ENCODE data around the gene RABL6. TPM values are rescaled to one million over a fixed set of nuclear protein-coding genes. Genes with fewer than 3 reads are reported as not detected.
"Not testable (repeated sequence)": the region's sequence is repeated elsewhere in the genome, so short reads cannot be mapped to it uniquely, and the experiment has no call there.

The RABL6 gene
- total RNA-seq, 6 experiments from 2014 or later = 77.8 to 87.7 (median 84.0) TPM

DNA sequence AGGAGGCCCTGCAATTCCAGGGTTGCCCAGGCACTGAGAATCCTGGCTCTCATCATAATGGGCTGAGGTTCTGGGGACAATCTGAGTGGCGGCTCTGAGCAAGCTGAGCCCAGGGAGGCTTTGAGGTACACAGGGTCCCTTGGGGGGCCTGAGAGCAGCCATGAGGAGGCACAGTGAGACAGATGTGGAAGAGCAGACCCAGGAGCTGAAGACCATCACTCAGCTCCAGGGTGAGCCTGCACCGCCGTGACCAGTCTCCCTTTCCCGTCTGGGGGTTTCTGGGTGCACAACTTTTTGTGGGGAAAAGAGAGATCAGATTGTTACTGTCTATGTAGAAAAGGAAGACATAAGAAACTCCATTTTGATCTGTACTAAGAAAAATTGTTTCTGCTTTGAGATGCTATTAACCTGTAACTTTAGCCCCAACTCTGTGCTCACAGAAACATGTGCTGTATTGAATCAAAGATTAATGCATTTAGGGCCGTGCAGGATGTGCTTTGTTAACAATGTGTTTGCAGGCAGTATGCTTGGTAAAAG, 11.4 kb upstream of the RABL6 start, which contains the start of gene CCDC183:
TSS of gene CCDC183 (plus strand) at position 101 of the 537 bp plus-strand sequence. CDS start at position 161, 60 bp downstream.
- peaks cover 34% of the 10 kb centered on the region for H3K27me3 Mint-ChIP-seq (ENCODE audit: insufficient read depth)
- H3K36me3 Mint-ChIP-seq (ENCODE audit: low read depth) = peaks cover 5% of the 10 kb centered on the region
- peaks cover 32% of the 10 kb centered on the region for H3K4me1 Mint-ChIP-seq (ENCODE audit: low read depth)
- H3K4me3 Mint-ChIP-seq = no peak within 1 kb of the TSS
- H3K27ac Mint-ChIP-seq = peak within 1 kb of the TSS; percentile 50
- H3K9me3 Mint-ChIP-seq = no peaks in the 10 kb centered on the region
- no peak for DNase-seq
- TF ChIP-seq, protein P1, sequence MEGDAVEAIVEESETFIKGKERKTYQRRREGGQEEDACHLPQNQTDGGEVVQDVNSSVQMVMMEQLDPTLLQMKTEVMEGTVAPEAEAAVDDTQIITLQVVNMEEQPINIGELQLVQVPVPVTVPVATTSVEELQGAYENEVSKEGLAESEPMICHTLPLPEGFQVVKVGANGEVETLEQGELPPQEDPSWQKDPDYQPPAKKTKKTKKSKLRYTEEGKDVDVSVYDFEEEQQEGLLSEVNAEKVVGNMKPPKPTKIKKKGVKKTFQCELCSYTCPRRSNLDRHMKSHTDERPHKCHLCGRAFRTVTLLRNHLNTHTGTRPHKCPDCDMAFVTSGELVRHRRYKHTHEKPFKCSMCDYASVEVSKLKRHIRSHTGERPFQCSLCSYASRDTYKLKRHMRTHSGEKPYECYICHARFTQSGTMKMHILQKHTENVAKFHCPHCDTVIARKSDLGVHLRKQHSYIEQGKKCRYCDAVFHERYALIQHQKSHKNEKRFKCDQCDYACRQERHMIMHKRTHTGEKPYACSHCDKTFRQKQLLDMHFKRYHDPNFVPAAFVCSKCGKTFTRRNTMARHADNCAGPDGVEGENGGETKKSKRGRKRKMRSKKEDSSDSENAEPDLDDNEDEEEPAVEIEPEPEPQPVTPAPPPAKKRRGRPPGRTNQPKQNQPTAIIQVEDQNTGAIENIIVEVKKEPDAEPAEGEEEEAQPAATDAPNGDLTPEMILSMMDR (IDR thresholded peaks at IDR 0.05) = no peak

DNA sequence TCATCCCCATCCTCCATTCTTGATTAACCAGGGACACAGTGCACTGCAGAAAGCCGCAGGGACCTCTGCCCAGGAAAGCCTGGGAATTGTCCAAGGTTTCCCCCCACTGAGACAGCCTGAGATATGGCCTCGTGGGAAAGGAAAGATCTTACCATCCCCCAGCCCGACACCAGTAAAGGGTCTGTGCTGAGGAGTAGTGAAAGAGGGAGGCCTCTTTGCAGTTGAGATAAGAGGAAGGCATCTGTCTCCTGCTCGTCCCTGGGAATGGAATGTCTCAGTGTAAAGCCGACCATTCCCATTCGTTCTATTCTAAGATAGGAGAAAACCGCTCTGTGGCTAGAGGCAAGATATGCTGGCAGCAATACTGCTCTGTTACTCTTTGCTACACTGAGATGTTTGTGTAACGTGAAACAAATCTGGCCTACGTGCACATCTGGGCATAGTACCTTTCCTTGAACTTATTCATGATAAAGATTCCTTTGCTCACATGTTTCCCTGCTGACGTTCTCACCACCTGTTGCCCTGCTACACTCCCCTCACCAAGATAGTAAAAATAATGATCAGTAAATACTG, 10.9 kb upstream of the RABL6 start:
- peaks cover 35% of the 10 kb centered on the region for H3K27me3 Mint-ChIP-seq (ENCODE audit: insufficient read depth)
- not testable (repeated sequence) for H3K9me3 Mint-ChIP-seq; H3K4me3 Mint-ChIP-seq; H3K36me3 Mint-ChIP-seq (ENCODE audit: low read depth); DNase-seq
- H3K27ac Mint-ChIP-seq = peak overlapping the region; percentile 50; the same call in 1 of the 2 replicates
- peaks cover 31% of the 10 kb centered on the region for H3K4me1 Mint-ChIP-seq (ENCODE audit: low read depth)

DNA sequence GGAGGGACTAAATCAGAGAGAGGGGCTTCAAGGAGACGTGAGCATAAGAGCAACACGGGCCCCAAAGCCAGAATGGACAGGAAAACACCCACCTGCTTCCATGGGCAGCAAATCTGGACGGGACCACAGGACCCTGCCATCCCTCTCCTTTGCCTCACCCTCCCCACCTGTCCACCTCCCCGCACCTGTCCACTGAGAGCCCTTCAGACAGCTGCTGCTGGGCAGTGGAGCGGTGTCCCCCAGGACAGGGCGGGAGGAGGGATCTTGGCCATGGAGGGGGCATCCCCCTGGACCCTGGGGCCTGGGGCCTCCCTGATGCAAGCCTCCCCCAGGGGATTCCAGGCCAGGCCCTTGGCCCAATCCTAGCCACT, 9.1 kb upstream of the RABL6 start:
- TF ChIP-seq, protein P1 (IDR thresholded peaks at IDR 0.05) = no peak
- H3K27ac Mint-ChIP-seq = no peak overlapping the region
- H3K4me1 Mint-ChIP-seq (ENCODE audit: low read depth) = peaks cover 23% of the 10 kb centered on the region
- H3K4me3 Mint-ChIP-seq = no peak overlapping the region
- H3K36me3 Mint-ChIP-seq (ENCODE audit: low read depth) = no peaks in the 10 kb centered on the region
- peaks cover 39% of the 10 kb centered on the region for H3K27me3 Mint-ChIP-seq (ENCODE audit: insufficient read depth)
- H3K9me3 Mint-ChIP-seq = no peaks in the 10 kb centered on the region
- no peak for DNase-seq

- peaks cover 39% of the 10 kb centered on the region for H3K27me3 Mint-ChIP-seq (ENCODE audit: insufficient read depth)
- H3K27ac Mint-ChIP-seq = no peak overlapping the region
- no peaks in the 10 kb centered on the region for H3K9me3 Mint-ChIP-seq
- no peaks in the 10 kb centered on the region for H3K36me3 Mint-ChIP-seq (ENCODE audit: low read depth)
- peaks cover 23% of the 10 kb centered on the region for H3K4me1 Mint-ChIP-seq (ENCODE audit: low read depth)
- TF ChIP-seq, protein P1 (IDR thresholded peaks at IDR 0.05) = no peak
- H3K4me3 Mint-ChIP-seq = no peak overlapping the region
- no peak for DNase-seq
These were observed 8.5 kb upstream of the RABL6 start for GRCh38 chr9:136799079-136799853.

DNA sequence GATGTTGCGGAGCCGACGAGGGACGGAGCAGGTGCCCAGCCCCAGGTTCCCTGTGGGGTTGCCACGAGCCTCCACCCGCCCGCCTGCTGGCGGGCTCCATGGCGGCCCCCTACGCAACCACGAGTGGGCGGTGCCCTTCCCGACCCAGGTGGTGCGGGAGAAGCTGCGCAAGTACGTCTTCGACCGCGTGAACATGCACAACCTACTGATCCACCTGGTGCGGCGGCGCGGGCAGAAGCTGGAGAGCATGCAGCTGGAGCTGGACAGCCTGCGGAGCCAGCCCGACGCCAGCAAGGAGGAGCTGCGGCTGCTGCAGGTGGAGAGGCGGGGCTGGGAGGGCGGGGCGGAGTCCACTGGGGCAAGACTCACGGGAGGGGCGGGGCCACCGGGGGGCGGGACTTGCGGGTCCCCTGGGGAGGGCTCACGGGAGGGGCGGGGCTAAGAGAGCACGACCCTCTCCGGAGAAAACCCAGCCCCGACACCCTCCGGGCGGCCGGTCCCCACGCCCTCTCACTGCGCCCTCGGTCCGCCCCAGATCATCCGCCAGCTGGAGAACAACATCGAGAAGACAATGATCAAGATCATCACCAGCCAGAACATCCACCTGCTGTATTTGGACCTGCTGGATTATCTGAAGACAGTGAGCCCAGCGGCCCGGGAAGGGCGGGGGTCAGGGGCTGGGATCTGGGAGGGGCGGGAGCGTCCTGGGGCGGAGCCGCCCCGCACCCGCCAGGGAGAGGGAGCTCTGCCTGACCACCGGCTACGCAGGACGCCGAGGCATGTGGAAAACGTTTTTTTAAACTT, 7.7 kb upstream of the RABL6 start:
- TF ChIP-seq, protein P1 (IDR thresholded peaks at IDR 0.05) = no peak
- Mint-ChIP-seq H3K27ac (no peak overlapping the region), H3K9me3 (no peaks in the 10 kb centered on the region), H3K36me3 (ENCODE audit: low read depth) (no peaks in the 10 kb centered on the region), H3K4me3 (peak overlapping the region; percentile 74), H3K27me3 (ENCODE audit: insufficient read depth) (peaks cover 39% of the 10 kb centered on the region), H3K4me1 (ENCODE audit: low read depth) (peaks cover 23% of the 10 kb centered on the region)
- no peak for DNase-seq
